ENCODE data around the gene IL17B. TPM values are rescaled to one million over a fixed set of nuclear protein-coding genes. Genes with fewer than 3 reads are reported as not detected.

Gene IL17B
- total and polyA plus RNA-seq, 2 donors (not counting 3 experiments of a cell fraction or from before 2014, with no cell fraction given), result not detected

GRCh38 chr5:149387982-149388381 is 8.9 kb upstream of the IL17B start:
- no peaks in the 10 kb centered on the region for H3K4me1 ChIP-seq (ENCODE audit: control insufficient read depth, extremely low read depth, insufficient read depth, low read length)
- DNase-seq (ENCODE audit: low read depth, low spot score) (no peak), FAIRE-seq (no peak)
- H3K4me3 ChIP-seq (replicated peaks in 1 of 3; ENCODE audit: insufficient read depth in 1 of 3, low read depth in 1 of 3, low read length in 3 of 3), result no peak overlapping the region
- H3K36me3 ChIP-seq (ENCODE audit: control insufficient read depth in 2 of 2, extremely low read depth in 1 of 2, insufficient read depth in 2 of 2, low read length in 2 of 2), result no peaks in the 10 kb centered on the region
- H4K20me1 ChIP-seq (replicated peaks; ENCODE audit: control insufficient read depth, extremely low read depth, insufficient read depth, low read length), result no peaks in the 10 kb centered on the region
- ChIA-PET POLR2A (no interaction called here), CTCF (interaction anchor here (0.8 to 2.8 kb wide), 4 partner anchors 21 to 231 kb away, joined by 3 to 15 read pairs (median 6); no protein-coding TSS in a partner anchor)
- no peaks in the 10 kb centered on the region for H3K27me3 ChIP-seq (ENCODE audit: control insufficient read depth in 2 of 2, insufficient read depth in 2 of 2, low read length in 2 of 2)
- no peaks in the 10 kb centered on the region for H3K9me1 ChIP-seq (replicated peaks; ENCODE audit: control insufficient read depth, extremely low read depth, insufficient read depth, low read length)
- H3K79me2 ChIP-seq (ENCODE audit: control insufficient read depth, insufficient read depth, low read length), result no peaks in the 10 kb centered on the region
- H2AFZ ChIP-seq (ENCODE audit: low read depth, low read length), result no peak overlapping the region
- TF ChIP-seq POLR2A (IDR thresholded peaks at IDR 0.05; ENCODE audit: low read depth, low read length) (no peak), CTCF (IDR thresholded peaks at IDR 0.05; ENCODE audit: extremely low read depth in 1 of 2, insufficient read depth in 1 of 2, low read depth in 1 of 2, low read length in 2 of 2) (no peak), EZH2 (IDR thresholded peaks at IDR 0.05; ENCODE audit: borderline replicate concordance, low read depth, low read length, severe bottlenecking) (no peak), JUN (IDR thresholded peaks at IDR 0.05; ENCODE audit: borderline replicate concordance, insufficient read depth, insufficient read length, low read depth) (no peak), MYC (IDR thresholded peaks at IDR 0.05; ENCODE audit: low read depth, low read length) (no peak), FOS (IDR thresholded peaks at IDR 0.05; ENCODE audit: borderline replicate concordance, insufficient read depth, low read length) (no peak), GATA2 (IDR thresholded peaks at IDR 0.05; ENCODE audit: insufficient read depth, insufficient read length, low read depth, low read length) (no peak), MAX (IDR thresholded peaks at IDR 0.05; ENCODE audit: insufficient read depth, insufficient read length) (no peak)
- no peaks in the 10 kb centered on the region for H3K9me3 ChIP-seq (replicated peaks; ENCODE audit: control insufficient read depth, insufficient read depth, low read length)
- BruUV-seq (replicated peaks), result no TSS peak
- intact Hi-C loops (cut with micrococcal nuclease) (no loop called here), dilution Hi-C loops (cut with MboI; ENCODE audit: extremely low pct_ligation_motif_present, low sequenced_read_pairs) (no loop called here)
- no peak overlapping the region for H3K4me2 ChIP-seq (ENCODE audit: insufficient read depth, low read length)
- H3K9ac ChIP-seq (replicated peaks; ENCODE audit: extremely low read depth, insufficient read depth, low read length), result no peak overlapping the region
- no peak overlapping the region for H3K27ac ChIP-seq (ENCODE audit: insufficient read depth, low read depth, low read length)

Measured in endothelial cell of umbilical vein (primary cell).